H9 (cell line): Measurements from ENCODE around the gene SAXO1. TPM values are rescaled to one million over a fixed set of nuclear protein-coding genes. Genes with fewer than 3 reads are reported as not detected.

Experiments used
- DNase-seq: peaks from one replicate; pipeline ENCODE4 v3.0.0-alpha.2; 2017
- H2AFZ ChIP-seq: one replicate; pipeline ENCODE4 v1.6.1; 2013; ENCODE audit warnings: mild to moderate bottlenecking, low read length, control low read depth, moderate library complexity
- H2AK5ac ChIP-seq: 2 replicates; pipeline ENCODE4 v1.6.1; 2013; ENCODE audit warnings: low read length, control low read depth, mixed read lengths; ENCODE audit not compliant: insufficient read length
- H2BK120ac ChIP-seq: one replicate; pipeline ENCODE4 v1.6.1; 2013; ENCODE audit warnings: low read depth, mild to moderate bottlenecking, low read length, control low read depth, inconsistent platforms; ENCODE audit not compliant: poor library complexity, severe bottlenecking
- H2BK12ac ChIP-seq: 2 replicates; pipeline ENCODE4 v1.6.1; 2013; ENCODE audit warnings: low read length, control low read depth, mixed read lengths, low read depth; ENCODE audit not compliant: insufficient read length
- H2BK15ac ChIP-seq: 2 replicates; pipeline ENCODE4 v1.6.1; 2013; ENCODE audit warnings: low read depth, low read length, control low read depth
- H2BK20ac ChIP-seq: one replicate; pipeline ENCODE4 v1.6.1; 2013; ENCODE audit warnings: low read depth, mild to moderate bottlenecking, low read length, control low read depth, inconsistent platforms; ENCODE audit not compliant: poor library complexity, severe bottlenecking
- H2BK5ac ChIP-seq: 2 replicates; pipeline ENCODE4 v1.6.1; 2013; ENCODE audit warnings: low read length, control low read depth, mixed read lengths; ENCODE audit not compliant: insufficient read length
- H3K14ac ChIP-seq: 2 replicates; pipeline ENCODE4 v1.6.1; 2013; ENCODE audit warnings: low read length, control low read depth; ENCODE audit not compliant: insufficient read depth
- H3K18ac ChIP-seq: 2 replicates; pipeline ENCODE4 v1.6.1; 2013; ENCODE audit warnings: low read depth, mild to moderate bottlenecking, mixed read lengths, low read length, control low read depth; ENCODE audit not compliant: insufficient read length
- H3K23ac ChIP-seq: 2 replicates; pipeline ENCODE4 v1.6.1; 2013; ENCODE audit warnings: low read length, control low read depth, mixed read lengths, low read depth; ENCODE audit not compliant: insufficient read length
- H3K23me2 ChIP-seq: 2 replicates; pipeline ENCODE4 v1.6.1; 2013; ENCODE audit warnings: low read depth, mild to moderate bottlenecking, mixed read lengths, low read length, control low read depth; ENCODE audit not compliant: insufficient read length, poor library complexity, severe bottlenecking
- H3K27ac ChIP-seq: 2 replicates; pipeline ENCODE4 v1.5.1; 2013; ENCODE audit warnings: low read length, control low read depth, mixed read lengths, low read depth; ENCODE audit not compliant: insufficient read length
- H3K27me3 ChIP-seq: 2 replicates; pipeline ENCODE4 v1.6.1; 2013; ENCODE audit warnings: low read length, control low read depth, inconsistent platforms; ENCODE audit not compliant: insufficient read depth
- H3K4ac ChIP-seq: 2 replicates; pipeline ENCODE4 v1.6.1; 2013; ENCODE audit warnings: low read depth, mild to moderate bottlenecking, control low read depth, inconsistent platforms, low read length, moderate library complexity
- H3K4me1 ChIP-seq: 2 replicates; pipeline ENCODE4 v1.6.1; 2013; ENCODE audit warnings: low read length, control low read depth, inconsistent platforms; ENCODE audit not compliant: insufficient read depth
- H3K4me2 ChIP-seq: 2 replicates; pipeline ENCODE4 v1.6.1; 2013; ENCODE audit warnings: low read length, control low read depth, mixed read lengths; ENCODE audit not compliant: insufficient read length, insufficient read depth
- H3K56ac ChIP-seq: 2 replicates; pipeline ENCODE4 v1.6.1; 2013; ENCODE audit warnings: low read depth, mild to moderate bottlenecking, mixed read lengths, low read length, control low read depth; ENCODE audit not compliant: insufficient read length
- H3K79me1 ChIP-seq: 2 replicates; pipeline ENCODE4 v1.6.1; 2013; ENCODE audit warnings: low read depth, mild to moderate bottlenecking, moderate library complexity, low read length, control low read depth, inconsistent platforms; ENCODE audit not compliant: insufficient read depth, poor library complexity, severe bottlenecking
- H3K79me2 ChIP-seq: 2 replicates; pipeline ENCODE4 v1.6.1; 2013; ENCODE audit warnings: low read length, control low read depth, inconsistent platforms; ENCODE audit not compliant: insufficient read depth
- H3K9ac ChIP-seq: 2 replicates; pipeline ENCODE4 v1.6.1; 2013; ENCODE audit warnings: low read length, control low read depth, mixed read lengths; ENCODE audit not compliant: insufficient read length; ENCODE audit errors: extremely low read depth
- H3K9me3 ChIP-seq: one replicate; pipeline ENCODE4 v1.6.1; 2013; ENCODE audit warnings: low read depth, low read length, inconsistent platforms; ENCODE audit not compliant: control insufficient read depth
- H3T11ph ChIP-seq: one replicate; pipeline ENCODE4 v1.6.1; 2013; ENCODE audit warnings: mild to moderate bottlenecking, low read length, control low read depth, inconsistent platforms
- H4K20me1 ChIP-seq: one replicate; pipeline ENCODE4 v1.6.1; 2013; ENCODE audit not compliant: control insufficient read depth, insufficient read length, insufficient read depth
- H4K5ac ChIP-seq: 2 replicates; pipeline ENCODE4 v1.6.1; 2013; ENCODE audit warnings: low read depth, mild to moderate bottlenecking, mixed read lengths, low read length, control low read depth; ENCODE audit not compliant: insufficient read length
- H4K8ac ChIP-seq: replicated peaks from 2 replicates; pipeline ENCODE4 v1.6.1; 2013; ENCODE audit warnings: low read length, control low read depth, mixed read lengths, low read depth; ENCODE audit not compliant: insufficient read length
- H4K91ac ChIP-seq: 2 replicates; pipeline ENCODE4 v1.6.1; 2013; ENCODE audit warnings: low read depth, mild to moderate bottlenecking, moderate library complexity, mixed read lengths, low read length, control low read depth; ENCODE audit not compliant: insufficient read length
- H3K27ac Mint-ChIP-seq, 3 experiments: 2 replicates in 2 of 3; 3 replicates in 1 of 3; pipeline ENCODE4 v1.8.0; 2020 to 2021; ENCODE audit warnings: mixed read lengths in 3 of 3, mild to moderate bottlenecking in 1 of 3, moderate library complexity in 1 of 3
- H3K27me3 Mint-ChIP-seq: 2 replicates; pipeline ENCODE4 v1.8.0; 2021; ENCODE audit warnings: low read depth, mild to moderate bottlenecking, moderate library complexity, mixed read lengths
- H3K36me3 Mint-ChIP-seq, 3 experiments: 2 replicates in 2 of 3; 3 replicates in 1 of 3; pipeline ENCODE4 v1.8.0; 2020 to 2021; ENCODE audit warnings: low read depth in 3 of 3, mixed read lengths in 3 of 3; ENCODE audit not compliant: insufficient read depth in 1 of 3
- H3K4me1 Mint-ChIP-seq, 2 experiments: 2 replicates each; pipeline ENCODE4 v1.8.0; 2020; ENCODE audit warnings: mixed read lengths in 2 of 2
- H3K4me3 Mint-ChIP-seq, 2 experiments: 2 replicates in 1 of 2; 3 replicates in 1 of 2; pipeline ENCODE4 v1.8.0; 2020 to 2021; ENCODE audit warnings: mild to moderate bottlenecking in 2 of 2, mixed read lengths in 2 of 2, moderate library complexity in 1 of 2
- H3K9me3 Mint-ChIP-seq, 2 experiments: 2 replicates in 1 of 2; 3 replicates in 1 of 2; pipeline ENCODE4 v1.8.0; 2020; ENCODE audit warnings: mild to moderate bottlenecking in 2 of 2, mixed read lengths in 2 of 2, moderate library complexity in 1 of 2
- CTCF ChIP-seq: fragments of 200-600 bp; sonication (generic); conservative IDR thresholded peaks from 3 replicates; pipeline ENCODE4 v1.8.0; 2021; ENCODE audit warnings: antibody characterized with exemption, mild to moderate bottlenecking
- WGBS: extraction: QIAGEN DNeasy Blood & Tissue Kit; methylation state at CpG from one replicate; pipeline ENCODE4 v1.1.7; 2013; ENCODE audit warnings: missing lambda C conversion rate, low lambda C conversion rate, mixed read lengths; ENCODE audit not compliant: insufficient read length; ENCODE audit errors: extremely low coverage; 5-methylcytosine and 5-hydroxymethylcytosine counted together
- total RNA-seq: library from RNA; stranded (reverse); gene quantifications from 2 replicates; pipeline ENCODE4 v1.2.1, GENCODE V29; 2021

SAXO1 gene
- total RNA-seq, 1 experiment from 2014 or later: 0.09 TPM

- Histone ChIP-seq H3K9me3 (no peaks in the 10 kb centered on the region), H3K23me2 (no peaks in the 10 kb centered on the region), H3K4me1 (0 out of 2 replicates have a peak, but pooled peaks cover 4% of the 10 kb centered on the region), H4K91ac (no peak overlapping the region), H3K27me3 (no peaks in the 10 kb centered on the region), H3K18ac (no peak overlapping the region), H4K20me1 (no peaks in the 10 kb centered on the region), H3K4me2 (no peak overlapping the region), H2BK20ac (no peak overlapping the region), H2AFZ (no peak overlapping the region), H2BK5ac (no peak overlapping the region), H2BK120ac (no peak overlapping the region), H3K4ac (no peak overlapping the region), H2AK5ac (no peak overlapping the region), H3K79me1 (no peaks in the 10 kb centered on the region), H3K56ac (no peak overlapping the region), H3K27ac (no peak overlapping the region), H4K5ac (no peak overlapping the region), H3K23ac (no peak overlapping the region), H3K79me2 (no peaks in the 10 kb centered on the region), H2BK15ac (no peak overlapping the region), H3T11ph (no peak overlapping the region), H3K14ac (no peak overlapping the region), H2BK12ac (no peak overlapping the region), H3K9ac (no peak overlapping the region), H4K8ac (no peak overlapping the region)
- peaks cover 0 to 4% (median 2%) of the 10 kb centered on the region in 3 experiments; a peak in 2 of 7 replicates for H3K36me3 Mint-ChIP-seq
- peaks cover 5% of the 10 kb centered on the region in 2 experiments; a peak in 3 of 5 replicates for H3K9me3 Mint-ChIP-seq
- H3K4me3 Mint-ChIP-seq: no peak overlapping the region
- no peak for TF ChIP-seq CTCF
- H3K27ac Mint-ChIP-seq: peak overlapping the region in 1 of 3 experiments; percentile 82; a peak in 1 of 7 replicates
- no peaks in the 10 kb centered on the region for H3K27me3 Mint-ChIP-seq
- DNase-seq: no peak
- WGBS: no CpG with 5 or more reads among the region's 12 CpGs
- peaks cover 12 to 13% of the 10 kb centered on the region in 2 experiments for H3K4me1 Mint-ChIP-seq
These were observed 143.5 kb downstream of the SAXO1 start for GRCh38 chr9:18889550-18889949.
